Muscle layer of colon (tissue), 2 donors: ENCODE measurements around the gene TBXAS1.
"Not testable (repeated sequence)": the region's sequence is repeated elsewhere in the genome, so short reads cannot be mapped to it uniquely, and the experiment has no call there.

Source experiments
- H3K27ac ChIP-seq: one replicate; pipeline ENCODE4 v1.7.0; 2013; ENCODE audit warnings: low read depth, mild to moderate bottlenecking, low read length, moderate library complexity
- H3K27me3 ChIP-seq, 2 donors: one replicate each; pipeline ENCODE4 v1.7.0; 2013; ENCODE audit warnings: low read length in 2 of 2, mild to moderate bottlenecking in 2 of 2; ENCODE audit not compliant: insufficient read depth in 2 of 2, control insufficient read depth in 1 of 2
- H3K36me3 ChIP-seq: one replicate; pipeline ENCODE4 v1.7.0; 2013; ENCODE audit warnings: mild to moderate bottlenecking, low read length; ENCODE audit not compliant: insufficient read depth
- H3K4me1 ChIP-seq: one replicate; pipeline ENCODE4 v1.7.0; 2013; ENCODE audit warnings: mild to moderate bottlenecking, low read length; ENCODE audit not compliant: insufficient read depth
- H3K4me3 ChIP-seq, 2 donors: one replicate each; pipeline ENCODE4 v1.7.0; 2013; ENCODE audit warnings: low read length in 2 of 2, low read depth in 1 of 2, mild to moderate bottlenecking in 1 of 2, moderate library complexity in 1 of 2
- H3K9ac ChIP-seq: one replicate; pipeline ENCODE4 v1.7.0; 2013; ENCODE audit warnings: low read length
- H3K9me3 ChIP-seq: one replicate; pipeline ENCODE4 v1.7.0; 2013; ENCODE audit warnings: mild to moderate bottlenecking, low read length
- donor health status: abdominal sarcoma.
- donor health status: Adenocarcinoma of cecum.

Gene TBXAS1

GRCh38 chr7:139918480-139918879, 89.4 kb downstream of the TBXAS1 start:
- H3K4me3 ChIP-seq: no peak overlapping the region
- H3K27me3 ChIP-seq: no peaks in the 10 kb centered on the region
- no peaks in the 10 kb centered on the region for H3K36me3 ChIP-seq
- H3K4me1 ChIP-seq: no peaks in the 10 kb centered on the region
- H3K9me3 ChIP-seq: no peaks in the 10 kb centered on the region
- no peak overlapping the region for H3K9ac ChIP-seq
- H3K27ac ChIP-seq: no peak overlapping the region

- Histone ChIP-seq H3K9ac (no peak overlapping the region), H3K27ac (no peak overlapping the region), H3K4me3 (no peak overlapping the region), H3K9me3 (no peaks in the 10 kb centered on the region), H3K36me3 (no peaks in the 10 kb centered on the region), H3K4me1 (no peaks in the 10 kb centered on the region), H3K27me3 (no peaks in the 10 kb centered on the region)
Observed at GRCh38 chr7:139923090-139923489, 94.0 kb downstream of the TBXAS1 start.

- Histone ChIP-seq H3K9me3 (no peaks in the 10 kb centered on the region), H3K4me3 (no peak overlapping the region), H3K36me3 (no peaks in the 10 kb centered on the region), H3K27me3 (no peaks in the 10 kb centered on the region), H3K27ac (no peak overlapping the region), H3K4me1 (no peaks in the 10 kb centered on the region), H3K9ac (no peak overlapping the region)
Observed at GRCh38 chr7:139924461-139924860, 95.4 kb downstream of the TBXAS1 start.

- H3K9ac ChIP-seq, H3K27ac ChIP-seq, H3K9me3 ChIP-seq, H3K4me3 ChIP-seq, H3K4me1 ChIP-seq, H3K27me3 ChIP-seq, H3K36me3 ChIP-seq: not testable (repeated sequence)
Observed at GRCh38 chr7:139929221-139929620, 100.2 kb downstream of the TBXAS1 start.

GRCh38 chr7:139930286-139930965, 101.4 kb downstream of the TBXAS1 start:
- no peaks in the 10 kb centered on the region for H3K9me3 ChIP-seq
- H3K4me3 ChIP-seq: no peak overlapping the region
- no peak overlapping the region for H3K27ac ChIP-seq
- H3K36me3 ChIP-seq: no peaks in the 10 kb centered on the region
- no peak overlapping the region for H3K9ac ChIP-seq
- H3K4me1 ChIP-seq: no peaks in the 10 kb centered on the region
- H3K27me3 ChIP-seq: no peaks in the 10 kb centered on the region

- Histone ChIP-seq H3K4me1 (no peaks in the 10 kb centered on the region), H3K27me3 (no peaks in the 10 kb centered on the region), H3K36me3 (no peaks in the 10 kb centered on the region), H3K9ac (no peak overlapping the region), H3K27ac (no peak overlapping the region), H3K4me3 (no peak overlapping the region), H3K9me3 (no peaks in the 10 kb centered on the region)
Observed at GRCh38 chr7:139931190-139931934, 102.3 kb downstream of the TBXAS1 start.

- no peaks in the 10 kb centered on the region for H3K27me3 ChIP-seq
- no peak overlapping the region for H3K27ac ChIP-seq
- H3K36me3 ChIP-seq: no peaks in the 10 kb centered on the region
- H3K9me3 ChIP-seq: no peaks in the 10 kb centered on the region
- H3K9ac ChIP-seq: no peak overlapping the region
- H3K4me3 ChIP-seq: no peak overlapping the region
- H3K4me1 ChIP-seq: no peaks in the 10 kb centered on the region
Observed at GRCh38 chr7:139932531-139932930, 103.5 kb downstream of the TBXAS1 start.

GRCh38 chr7:139936760-139937310, 107.8 kb downstream of the TBXAS1 start:
- Histone ChIP-seq H3K4me3 (no peak overlapping the region), H3K27ac (no peak overlapping the region), H3K36me3 (no peaks in the 10 kb centered on the region), H3K9me3 (no peaks in the 10 kb centered on the region), H3K4me1 (no peaks in the 10 kb centered on the region), H3K9ac (no peak overlapping the region), H3K27me3 (no peaks in the 10 kb centered on the region)

GRCh38 chr7:139937715-139938114, 108.7 kb downstream of the TBXAS1 start:
- H3K9ac ChIP-seq: no peak overlapping the region
- H3K4me3 ChIP-seq: no peak overlapping the region
- no peaks in the 10 kb centered on the region for H3K4me1 ChIP-seq
- no peaks in the 10 kb centered on the region for H3K27me3 ChIP-seq
- H3K27ac ChIP-seq: no peak overlapping the region
- H3K36me3 ChIP-seq: no peaks in the 10 kb centered on the region
- H3K9me3 ChIP-seq: no peaks in the 10 kb centered on the region

GRCh38 chr7:139940866-139941265, 111.8 kb downstream of the TBXAS1 start:
- no peak overlapping the region for H3K9ac ChIP-seq
- no peaks in the 10 kb centered on the region for H3K4me1 ChIP-seq
- no peak overlapping the region for H3K27ac ChIP-seq
- H3K36me3 ChIP-seq: no peaks in the 10 kb centered on the region
- no peaks in the 10 kb centered on the region for H3K9me3 ChIP-seq
- H3K4me3 ChIP-seq: no peak overlapping the region
- no peaks in the 10 kb centered on the region for H3K27me3 ChIP-seq

- Histone ChIP-seq H3K36me3 (no peaks in the 10 kb centered on the region), H3K27me3 (no peaks in the 10 kb centered on the region), H3K9me3 (no peaks in the 10 kb centered on the region)
Observed at GRCh38 chr7:139941421-139941820, 112.4 kb downstream of the TBXAS1 start.

More at GRCh38 chr7:139941421-139941820, 112.4 kb downstream of the TBXAS1 start:
- Histone ChIP-seq H3K9ac (no peak overlapping the region), H3K27ac (no peak overlapping the region), H3K4me3 (no peak overlapping the region), H3K4me1 (no peaks in the 10 kb centered on the region)
